IMR-90 (cell line): ENCODE results near the gene COX6B1. TPM values are rescaled to one million over a fixed set of nuclear protein-coding genes. Genes with fewer than 3 reads are reported as not detected.

Experiments
- ATAC-seq: fragments of 200-7000 bp; cut with Tn5 transposase; 2 replicates; pipeline ENCODE4 v1.9.1; 2020; ENCODE audit warnings: low read depth, mild to moderate bottlenecking, moderate library complexity
- BruUV-seq: library from RNA; stranded (reverse); fragments of 400-500 nt; replicated peaks from 2 replicates; lab custom pipeline; 2021; lab: Mats Ljungman, UMichigan
- CTCF ChIA-PET: fragments of 300-600 bp; formaldehyde crosslinking; extraction: SDS; loops from one replicate; lab custom pipeline; 2021; ENCODE audit warnings: antibody characterized with exemption; lab: Yijun Ruan, JAX
- POLR2A ChIA-PET: fragments of 300-600 bp; sonication (Branson Sonifier 250); formaldehyde crosslinking; loops from one replicate; lab custom pipeline; 2022; ENCODE audit warnings: antibody characterized with exemption; ENCODE audit not compliant: unreplicated experiment; lab: Charles Lee
- DNase-seq: peaks from one replicate; pipeline ENCODE4 v3.0.0; 2013
- H2AFZ ChIP-seq: replicated peaks from 2 replicates; pipeline ENCODE3; 2013; ENCODE audit warnings: low read length, mild to moderate bottlenecking; ENCODE audit not compliant: poor library complexity
- H2AK5ac ChIP-seq: 2 replicates; pipeline ENCODE4 v1.6.1; 2013; ENCODE audit warnings: low read depth, low read length, inconsistent platforms
- H2AK9ac ChIP-seq: replicated peaks from 2 replicates; pipeline ENCODE3; 2013; ENCODE audit warnings: mild to moderate bottlenecking, low read depth, low read length, moderate library complexity; ENCODE audit not compliant: poor library complexity
- H2BK120ac ChIP-seq: 2 replicates; pipeline ENCODE4 v1.6.1; 2013; ENCODE audit warnings: low read depth, low read length, inconsistent platforms
- H2BK15ac ChIP-seq: 3 replicates; pipeline ENCODE4 v1.6.1; 2013; ENCODE audit warnings: low read depth, low read length, inconsistent platforms
- H2BK20ac ChIP-seq: 2 replicates; pipeline ENCODE4 v1.6.1; 2013; ENCODE audit warnings: low read depth, mild to moderate bottlenecking, inconsistent platforms, low read length, moderate library complexity
- H2BK5ac ChIP-seq: 2 replicates; pipeline ENCODE4 v1.6.1; 2013; ENCODE audit warnings: mild to moderate bottlenecking, low read depth, low read length, inconsistent platforms; ENCODE audit not compliant: poor library complexity, severe bottlenecking
- H3K14ac ChIP-seq: replicated peaks from 2 replicates; pipeline ENCODE4 v1.6.1; 2013; ENCODE audit warnings: low read depth, low read length, inconsistent platforms
- H3K18ac ChIP-seq: 2 replicates; pipeline ENCODE4 v1.6.1; 2013; ENCODE audit warnings: low read depth, low read length, control low read depth
- H3K23ac ChIP-seq: 2 replicates; pipeline ENCODE4 v1.6.1; 2013; ENCODE audit warnings: low read depth, low read length, inconsistent platforms
- H3K27ac ChIP-seq: 2 replicates; pipeline ENCODE4 v1.5.1; 2013; ENCODE audit warnings: mild to moderate bottlenecking, control low read depth, low read length; ENCODE audit not compliant: insufficient read depth
- H3K27me3 ChIP-seq: 2 replicates; pipeline ENCODE4 v1.6.1; 2013; ENCODE audit warnings: low read length; ENCODE audit not compliant: control insufficient read depth, insufficient read depth
- H3K36me3 ChIP-seq: 2 replicates; pipeline ENCODE4 v1.6.1; 2013; ENCODE audit warnings: low read length, mixed read lengths; ENCODE audit not compliant: control insufficient read depth, insufficient read depth
- H3K4ac ChIP-seq: 2 replicates; pipeline ENCODE4 v1.6.1; 2013; ENCODE audit warnings: low read depth, low read length, inconsistent platforms
- H3K4me1 ChIP-seq: 2 replicates; pipeline ENCODE4 v1.6.1; 2013; ENCODE audit warnings: low read length, mixed read lengths; ENCODE audit not compliant: control insufficient read depth, insufficient read depth
- H3K4me2 ChIP-seq: 2 replicates; pipeline ENCODE4 v1.6.1; 2013; ENCODE audit warnings: low read depth, mild to moderate bottlenecking, control low read depth, low read length, moderate library complexity
- H3K4me3 ChIP-seq: 2 replicates; pipeline ENCODE4 v1.5.1; 2013; ENCODE audit warnings: low read depth, mild to moderate bottlenecking, control low read depth, low read length, moderate library complexity; ENCODE audit not compliant: insufficient read depth
- H3K56ac ChIP-seq: 2 replicates; pipeline ENCODE4 v1.6.1; 2013; ENCODE audit warnings: low read length, inconsistent platforms; ENCODE audit not compliant: insufficient read depth; ENCODE audit errors: extremely low read depth
- H3K79me1 ChIP-seq, 2 experiments: 2 replicates each; pipeline ENCODE4 v1.6.1; 2013; ENCODE audit warnings: low read length in 2 of 2, inconsistent platforms in 1 of 2, low read depth in 1 of 2
- H3K9ac ChIP-seq: 2 replicates; pipeline ENCODE4 v1.6.1; 2013; ENCODE audit warnings: low read depth, low read length, control low read depth
- H3K9me1 ChIP-seq: 2 replicates; pipeline ENCODE4 v1.6.1; 2013; ENCODE audit warnings: low read length, inconsistent platforms; ENCODE audit not compliant: insufficient read depth
- H3K9me3 ChIP-seq: 2 replicates; pipeline ENCODE4 v1.6.1; 2013; ENCODE audit warnings: low read length; ENCODE audit not compliant: control insufficient read depth, insufficient read depth
- H4K20me1 ChIP-seq: 2 replicates; pipeline ENCODE4 v1.6.1; 2013; ENCODE audit warnings: low read length, inconsistent platforms; ENCODE audit not compliant: insufficient read depth
- H4K5ac ChIP-seq: 2 replicates; pipeline ENCODE4 v1.6.1; 2013; ENCODE audit warnings: mild to moderate bottlenecking, low read depth, low read length, control low read depth
- H4K8ac ChIP-seq, 2 experiments: 2 replicates each; pipeline ENCODE4 v1.6.1; 2013; ENCODE audit warnings: low read depth in 2 of 2, low read length in 2 of 2, control low read depth in 1 of 2, inconsistent platforms in 1 of 2
- H4K91ac ChIP-seq: 2 replicates; pipeline ENCODE4 v1.6.1; 2013; ENCODE audit warnings: low read depth, low read length, inconsistent platforms; ENCODE audit not compliant: insufficient read depth
- POLR2A ChIP-seq: IDR thresholded peaks from 2 replicates; pipeline ENCODE4 v1.6.1; 2012; ENCODE audit warnings: mild to moderate bottlenecking, low read depth, low read length
- WGBS, 2 experiments: methylation state at CpG; one replicate each; pipeline versions ENCODE4 v1.1.5 to v1.1.7; 2013; ENCODE audit warnings: missing lambda C conversion rate in 2 of 2; ENCODE audit not compliant: insufficient read length in 1 of 2; ENCODE audit errors: extremely low coverage in 2 of 2; 5-methylcytosine and 5-hydroxymethylcytosine counted together
- dilution Hi-C: fragments of 300-500 bp; cut with HindIII; formaldehyde crosslinking; loops from one replicate; pipeline ENCODE4 v1.14.3; 2018; ENCODE audit warnings: low sequenced_read_pairs; ENCODE audit not compliant: unreplicated experiment
- in situ Hi-C: fragments of 300-500 bp; cut with MboI; formaldehyde crosslinking; loops from 3 replicates; pipeline ENCODE4 v1.14.3; 2019; ENCODE audit warnings: low sequenced_read_pairs, inconsistent platforms, mixed read lengths
- intact Hi-C: fragments of 100-400 bp; cut with micrococcal nuclease; formaldehyde crosslinking; loops from 2 replicates; pipeline ENCODE4 v1.10.0; 2022
- polyA plus RNA-seq, 3 experiments: library from polyadenylated mRNA; depleted of rRNA; stranded (reverse); fragments of >200 nt; gene quantifications; 2 replicates each; pipeline ENCODE4 v1.2.3, GENCODE V29; 2012; ENCODE audit warnings: low replicate concordance in 1 of 3
- total RNA-seq: library from RNA; depleted of rRNA; stranded (reverse); fragments of >200 nt; gene quantifications from 2 replicates; pipeline ENCODE4 v1.2.3, GENCODE V29; 2012

The COX6B1 gene
- total and polyA plus RNA-seq, 2 of the 4 experiments (the other 2 are of a cell fraction): 914 to 983 TPM

DNA sequence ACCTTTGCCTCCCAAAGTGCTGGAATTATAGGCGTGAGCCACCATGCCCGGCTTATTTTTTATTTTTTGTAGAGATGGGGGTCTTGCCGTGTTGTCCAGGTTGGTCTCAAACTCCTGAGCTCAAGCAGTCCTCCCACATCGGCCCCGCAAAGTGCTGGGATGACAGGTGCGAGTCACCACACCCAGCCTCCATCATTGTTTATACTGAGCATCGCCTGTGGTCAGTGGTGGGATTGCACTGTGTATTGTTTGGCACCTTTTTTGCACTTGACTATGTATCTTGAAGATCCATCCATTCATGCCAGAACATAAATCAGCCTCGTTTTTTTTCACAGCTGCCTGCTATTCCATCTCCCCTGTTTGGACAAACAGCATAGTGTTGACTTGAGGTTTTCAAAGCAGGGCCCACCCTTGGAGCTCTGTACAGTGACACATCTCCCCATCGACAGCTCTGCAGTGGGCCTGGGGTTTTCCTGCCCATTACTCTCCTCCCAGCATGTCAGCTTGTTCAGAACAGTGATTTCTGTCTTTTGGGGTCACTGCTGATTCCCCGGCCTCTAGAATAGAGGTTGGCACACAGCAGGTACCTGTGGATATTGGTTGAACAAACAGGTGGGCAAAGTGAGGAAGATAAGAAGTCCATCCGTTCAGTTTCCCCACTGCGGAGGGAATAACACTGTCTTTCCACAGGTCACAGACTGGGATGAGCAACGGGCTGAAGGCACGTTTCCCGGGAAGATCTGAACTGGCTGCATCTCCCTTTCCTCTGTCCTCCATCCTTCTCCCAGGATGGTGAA lies 10.0 kb downstream of the COX6B1 start:
- intact Hi-C loops (no loop called here), dilution Hi-C loops (no loop called here), in situ Hi-C loops (no loop called here)
- WGBS, 2 experiments: no CpG with 5 or more reads among the region's 15 CpGs
- no peak for TF ChIP-seq POLR2A
- no peak overlapping the region for H3K9ac ChIP-seq
- H2BK20ac ChIP-seq: no peak overlapping the region
- no peaks in the 10 kb centered on the region for H3K27me3 ChIP-seq
- H3K14ac ChIP-seq: no peak overlapping the region
- no peak overlapping the region for H4K91ac ChIP-seq
- H4K20me1 ChIP-seq: 0 out of 2 replicates have a peak, but pooled peaks cover 4% of the 10 kb centered on the region
- H3K9me3 ChIP-seq: no peaks in the 10 kb centered on the region
- H3K79me1 ChIP-seq: peaks cover 4 to 11% of the 10 kb centered on the region in 2 experiments; a peak in 2 of 4 replicates
- no peak overlapping the region for H2AFZ ChIP-seq
- no peak overlapping the region for H2BK120ac ChIP-seq
- peaks cover 47% of the 10 kb centered on the region for H3K36me3 ChIP-seq
- no peak overlapping the region for H2BK5ac ChIP-seq
- H3K4me2 ChIP-seq: no peak overlapping the region
- ChIA-PET CTCF (no interaction called here), POLR2A (no interaction called here)
- DNase-seq (no peak), ATAC-seq (no peak)
- no peak overlapping the region for H4K5ac ChIP-seq
- H3K9me1 ChIP-seq: no peaks in the 10 kb centered on the region
- H2AK5ac ChIP-seq: no peak overlapping the region
- H3K56ac ChIP-seq: no peak overlapping the region
- H2AK9ac ChIP-seq: no peak overlapping the region
- no peak overlapping the region for H4K8ac ChIP-seq
- H3K4me1 ChIP-seq: no peaks in the 10 kb centered on the region
- H3K4me3 ChIP-seq: no peak overlapping the region
- no TSS peak for BruUV-seq
- no peak overlapping the region for H3K23ac ChIP-seq
- H3K27ac ChIP-seq: no peak overlapping the region
- no peak overlapping the region for H2BK15ac ChIP-seq
- H3K4ac ChIP-seq: no peak overlapping the region
- no peak overlapping the region for H3K18ac ChIP-seq
